IMR-90 (cell line): Measurements from ENCODE around the gene IGFBP7. TPM values are rescaled to one million over a fixed set of nuclear protein-coding genes. Genes with fewer than 3 reads are reported as not detected.

Source experiments
- ATAC-seq: fragments of 200-7000 bp; cut with Tn5 transposase; 2 replicates; pipeline ENCODE4 v1.9.1; 2020; ENCODE audit warnings: low read depth, mild to moderate bottlenecking, moderate library complexity
- BruUV-seq: library from RNA; stranded (reverse); fragments of 400-500 nt; replicated peaks from 2 replicates; lab custom pipeline; 2021; lab: Mats Ljungman, UMichigan
- CTCF ChIA-PET: fragments of 300-600 bp; formaldehyde crosslinking; extraction: SDS; loops from one replicate; lab custom pipeline; 2021; ENCODE audit warnings: antibody characterized with exemption; lab: Yijun Ruan, JAX
- POLR2A ChIA-PET: fragments of 300-600 bp; sonication (Branson Sonifier 250); formaldehyde crosslinking; loops from one replicate; lab custom pipeline; 2022; ENCODE audit warnings: antibody characterized with exemption; ENCODE audit not compliant: unreplicated experiment; lab: Charles Lee
- DNase-seq: peaks from one replicate; pipeline ENCODE4 v3.0.0; 2013
- H2AFZ ChIP-seq: replicated peaks from 2 replicates; pipeline ENCODE3; 2013; ENCODE audit warnings: low read length, mild to moderate bottlenecking; ENCODE audit not compliant: poor library complexity
- H2AK5ac ChIP-seq: 2 replicates; pipeline ENCODE4 v1.6.1; 2013; ENCODE audit warnings: low read depth, low read length, inconsistent platforms
- H2AK9ac ChIP-seq: replicated peaks from 2 replicates; pipeline ENCODE3; 2013; ENCODE audit warnings: mild to moderate bottlenecking, low read depth, low read length, moderate library complexity; ENCODE audit not compliant: poor library complexity
- H2BK120ac ChIP-seq: 2 replicates; pipeline ENCODE4 v1.6.1; 2013; ENCODE audit warnings: low read depth, low read length, inconsistent platforms
- H2BK15ac ChIP-seq: 3 replicates; pipeline ENCODE4 v1.6.1; 2013; ENCODE audit warnings: low read depth, low read length, inconsistent platforms
- H2BK20ac ChIP-seq: 2 replicates; pipeline ENCODE4 v1.6.1; 2013; ENCODE audit warnings: low read depth, mild to moderate bottlenecking, inconsistent platforms, low read length, moderate library complexity
- H2BK5ac ChIP-seq: 2 replicates; pipeline ENCODE4 v1.6.1; 2013; ENCODE audit warnings: mild to moderate bottlenecking, low read depth, low read length, inconsistent platforms; ENCODE audit not compliant: poor library complexity, severe bottlenecking
- H3K14ac ChIP-seq: replicated peaks from 2 replicates; pipeline ENCODE4 v1.6.1; 2013; ENCODE audit warnings: low read depth, low read length, inconsistent platforms
- H3K18ac ChIP-seq: 2 replicates; pipeline ENCODE4 v1.6.1; 2013; ENCODE audit warnings: low read depth, low read length, control low read depth
- H3K23ac ChIP-seq: 2 replicates; pipeline ENCODE4 v1.6.1; 2013; ENCODE audit warnings: low read depth, low read length, inconsistent platforms
- H3K27ac ChIP-seq: 2 replicates; pipeline ENCODE4 v1.5.1; 2013; ENCODE audit warnings: mild to moderate bottlenecking, control low read depth, low read length; ENCODE audit not compliant: insufficient read depth
- H3K27me3 ChIP-seq: 2 replicates; pipeline ENCODE4 v1.6.1; 2013; ENCODE audit warnings: low read length; ENCODE audit not compliant: control insufficient read depth, insufficient read depth
- H3K36me3 ChIP-seq: 2 replicates; pipeline ENCODE4 v1.6.1; 2013; ENCODE audit warnings: low read length, mixed read lengths; ENCODE audit not compliant: control insufficient read depth, insufficient read depth
- H3K4ac ChIP-seq: 2 replicates; pipeline ENCODE4 v1.6.1; 2013; ENCODE audit warnings: low read depth, low read length, inconsistent platforms
- H3K4me1 ChIP-seq: 2 replicates; pipeline ENCODE4 v1.6.1; 2013; ENCODE audit warnings: low read length, mixed read lengths; ENCODE audit not compliant: control insufficient read depth, insufficient read depth
- H3K4me2 ChIP-seq: 2 replicates; pipeline ENCODE4 v1.6.1; 2013; ENCODE audit warnings: low read depth, mild to moderate bottlenecking, control low read depth, low read length, moderate library complexity
- H3K4me3 ChIP-seq: 2 replicates; pipeline ENCODE4 v1.5.1; 2013; ENCODE audit warnings: low read depth, mild to moderate bottlenecking, control low read depth, low read length, moderate library complexity; ENCODE audit not compliant: insufficient read depth
- H3K56ac ChIP-seq: 2 replicates; pipeline ENCODE4 v1.6.1; 2013; ENCODE audit warnings: low read length, inconsistent platforms; ENCODE audit not compliant: insufficient read depth; ENCODE audit errors: extremely low read depth
- H3K79me1 ChIP-seq, 2 experiments: 2 replicates each; pipeline ENCODE4 v1.6.1; 2013; ENCODE audit warnings: low read length in 2 of 2, inconsistent platforms in 1 of 2, low read depth in 1 of 2
- H3K9ac ChIP-seq: 2 replicates; pipeline ENCODE4 v1.6.1; 2013; ENCODE audit warnings: low read depth, low read length, control low read depth
- H3K9me1 ChIP-seq: 2 replicates; pipeline ENCODE4 v1.6.1; 2013; ENCODE audit warnings: low read length, inconsistent platforms; ENCODE audit not compliant: insufficient read depth
- H3K9me3 ChIP-seq: 2 replicates; pipeline ENCODE4 v1.6.1; 2013; ENCODE audit warnings: low read length; ENCODE audit not compliant: control insufficient read depth, insufficient read depth
- H4K20me1 ChIP-seq: 2 replicates; pipeline ENCODE4 v1.6.1; 2013; ENCODE audit warnings: low read length, inconsistent platforms; ENCODE audit not compliant: insufficient read depth
- H4K5ac ChIP-seq: 2 replicates; pipeline ENCODE4 v1.6.1; 2013; ENCODE audit warnings: mild to moderate bottlenecking, low read depth, low read length, control low read depth
- H4K8ac ChIP-seq, 2 experiments: 2 replicates each; pipeline ENCODE4 v1.6.1; 2013; ENCODE audit warnings: low read depth in 2 of 2, low read length in 2 of 2, control low read depth in 1 of 2, inconsistent platforms in 1 of 2
- H4K91ac ChIP-seq: 2 replicates; pipeline ENCODE4 v1.6.1; 2013; ENCODE audit warnings: low read depth, low read length, inconsistent platforms; ENCODE audit not compliant: insufficient read depth
- RAD21 ChIP-seq: IDR thresholded peaks from 2 replicates; pipeline ENCODE4 v1.6.1; 2012; ENCODE audit warnings: low read length, improper control_type of control experiment
- USF2 ChIP-seq: fragments of 150-350 bp; IDR thresholded peaks from 2 replicates; pipeline ENCODE4 v1.6.1; 2017; ENCODE audit warnings: mild to moderate bottlenecking, antibody characterized with exemption, low read length, low read depth
- WGBS, 2 experiments: methylation state at CpG; one replicate each; pipeline versions ENCODE4 v1.1.5 to v1.1.7; 2013; ENCODE audit warnings: missing lambda C conversion rate in 2 of 2; ENCODE audit not compliant: insufficient read length in 1 of 2; ENCODE audit errors: extremely low coverage in 2 of 2; 5-methylcytosine and 5-hydroxymethylcytosine counted together
- dilution Hi-C: fragments of 300-500 bp; cut with HindIII; formaldehyde crosslinking; loops from one replicate; pipeline ENCODE4 v1.14.3; 2018; ENCODE audit warnings: low sequenced_read_pairs; ENCODE audit not compliant: unreplicated experiment
- in situ Hi-C: fragments of 300-500 bp; cut with MboI; formaldehyde crosslinking; loops from 3 replicates; pipeline ENCODE4 v1.14.3; 2019; ENCODE audit warnings: low sequenced_read_pairs, inconsistent platforms, mixed read lengths
- intact Hi-C: fragments of 100-400 bp; cut with micrococcal nuclease; formaldehyde crosslinking; loops from 2 replicates; pipeline ENCODE4 v1.10.0; 2022
- polyA plus RNA-seq, 3 experiments: library from polyadenylated mRNA; depleted of rRNA; stranded (reverse); fragments of >200 nt; gene quantifications; 2 replicates each; pipeline ENCODE4 v1.2.3, GENCODE V29; 2012; ENCODE audit warnings: low replicate concordance in 1 of 3
- total RNA-seq: library from RNA; depleted of rRNA; stranded (reverse); fragments of >200 nt; gene quantifications from 2 replicates; pipeline ENCODE4 v1.2.3, GENCODE V29; 2012

The IGFBP7 gene
- total and polyA plus RNA-seq, 2 of the 4 experiments (the other 2 are of a cell fraction): 33.2 to 267 TPM

GRCh38 chr4:57044996-57045395 lies 65.2 kb downstream of the IGFBP7 start:
- peaks cover 27% of the 10 kb centered on the region for H3K4me1 ChIP-seq
- peak overlapping the region; percentile 70 to 75; a peak in 3 of 4 replicates for H4K8ac ChIP-seq
- H2BK15ac ChIP-seq: peak overlapping the region; percentile 70; the same call in 2 of the 3 replicates
- H3K4me3 ChIP-seq: no peak overlapping the region
- H3K23ac ChIP-seq: peak overlapping the region; percentile 41; the same call in 1 of the 2 replicates
- no peak overlapping the region for H2AFZ ChIP-seq
- 0 out of 2 replicates have a peak, but pooled peaks cover 2% of the 10 kb centered on the region for H3K9me3 ChIP-seq
- no peak overlapping the region for H3K9ac ChIP-seq
- ChIA-PET CTCF (no interaction called here), POLR2A (no interaction called here)
- no CpG with 5 or more reads among the region's 1 CpG for WGBS, 2 experiments
- peak overlapping the region; percentile 95 for H2BK120ac ChIP-seq
- H3K27ac ChIP-seq: peak overlapping the region; percentile 63; the same call in 1 of the 2 replicates
- peak overlapping the region; percentile 96; the same call in 1 of the 2 replicates for H2BK20ac ChIP-seq
- TF ChIP-seq RAD21: peak; percentile 11; the same call in 1 of the 2 replicates
- no peak for TF ChIP-seq USF2
- peak overlapping the region; percentile 97 for H3K4ac ChIP-seq
- H3K56ac ChIP-seq: peak overlapping the region; percentile 51; the same call in 1 of the 2 replicates
- H3K79me1 ChIP-seq: peaks cover 34 to 71% of the 10 kb centered on the region in 2 experiments
- H3K36me3 ChIP-seq: peaks cover 5% of the 10 kb centered on the region
- peak overlapping the region; percentile 68; the same call in 1 of the 2 replicates for H3K18ac ChIP-seq
- ATAC-seq (peak; percentile 61), DNase-seq (peak; percentile 70)
- no peak overlapping the region; the same call in 1 of the 2 replicates for H3K4me2 ChIP-seq
- H4K20me1 ChIP-seq: no peaks in the 10 kb centered on the region
- H3K27me3 ChIP-seq: no peaks in the 10 kb centered on the region
- peak overlapping the region; percentile 74; the same call in 1 of the 2 replicates for H4K91ac ChIP-seq
- no peak overlapping the region for H4K5ac ChIP-seq
- peak overlapping the region; percentile 83 for H2AK5ac ChIP-seq
- dilution Hi-C loops (no loop called here), intact Hi-C loops (no loop called here), in situ Hi-C loops (loop anchor here (25.0 kb wide), 1 partner anchor 392 kb away; no protein-coding TSS in a partner anchor)
- no peak overlapping the region for H2AK9ac ChIP-seq
- peak overlapping the region; percentile 92 for H2BK5ac ChIP-seq
- H3K14ac ChIP-seq: peak overlapping the region; percentile 79
- peaks cover 29% of the 10 kb centered on the region for H3K9me1 ChIP-seq
- no TSS peak for BruUV-seq
